NCI-H2171 (cell line): ENCODE data around the gene GPX2.

ENCODE experiments used
- DNase-seq: peaks from one replicate; lab custom pipeline; 2025; lab: John Stamatoyannopoulos, UW

The GPX2 gene

GRCh38 chr14:64942531-64943111, at the start of gene GPX2:
Gene GPX2 (minus strand): TSS chr14:64942745. CDS start chr14:64942726, 19 bp downstream.
- peak; percentile 90 for DNase-seq

- no peak for DNase-seq
Measured at GRCh38 chr14:64990939-64991338, 48.4 kb upstream of the GPX2 start.

GRCh38 chr14:64990296-64990695, 47.8 kb upstream of the GPX2 start:
- DNase-seq: no peak

DNA sequence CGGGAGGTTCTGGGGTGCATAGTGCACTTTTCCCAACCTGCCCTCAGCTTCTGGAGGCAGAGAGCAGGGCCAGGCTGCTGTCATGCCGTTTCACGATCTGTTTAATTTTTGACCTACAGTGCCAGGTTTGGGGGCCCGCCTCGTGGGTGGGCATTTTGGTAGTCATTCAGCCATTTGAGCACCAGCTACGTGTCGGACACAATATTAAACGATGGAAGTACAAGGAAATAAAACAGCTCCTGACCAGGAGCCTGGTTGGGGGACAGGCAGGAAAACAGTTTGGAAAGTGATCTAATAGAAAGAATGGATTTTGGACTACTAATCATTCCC, 44.9 kb upstream of the GPX2 start:
- DNase-seq: no peak

DNA sequence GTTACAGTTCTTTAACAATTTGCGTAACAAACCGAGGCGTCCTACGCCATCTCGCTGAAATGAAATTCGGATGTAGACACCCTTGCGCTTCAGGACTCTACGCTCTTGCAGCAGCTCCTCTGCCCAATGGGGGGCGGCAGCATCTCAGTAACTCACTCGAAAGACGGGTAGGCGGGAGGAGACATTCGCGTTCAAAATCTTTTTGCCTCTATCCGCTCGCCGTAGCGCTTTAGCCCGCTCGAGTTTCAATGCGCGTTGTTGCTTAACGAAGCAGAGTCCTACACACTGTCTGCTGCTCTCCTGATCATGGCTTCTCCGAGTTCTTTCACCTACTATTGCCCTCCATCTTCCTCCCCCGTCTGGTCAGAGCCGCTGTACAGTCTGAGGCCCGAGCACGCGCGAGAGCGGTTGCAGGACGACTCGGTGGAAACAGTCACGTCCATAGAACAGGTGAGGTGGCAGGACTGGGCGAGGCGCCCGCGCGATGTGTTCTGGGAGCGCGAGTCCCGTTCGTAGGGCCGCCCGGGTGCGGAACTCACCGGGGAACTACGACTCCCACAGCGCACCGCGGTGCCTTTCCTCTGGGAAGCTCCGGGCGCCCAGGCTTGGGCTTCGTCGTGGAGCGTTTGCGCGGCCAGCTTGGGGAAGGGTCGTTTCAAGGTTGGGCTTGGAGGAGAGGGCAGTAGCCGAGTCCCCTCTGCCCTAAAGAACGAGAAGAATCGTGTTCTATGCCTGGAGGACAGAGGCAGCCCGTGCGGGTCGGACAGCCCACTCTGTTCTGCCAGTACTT, 44.3 kb upstream of the GPX2 start, which contains the start of gene FNTB:
Gene FNTB (plus strand): TSS at position 248 of the 790 bp plus-strand sequence. CDS start 59 bp downstream, at position 307.
- DNase-seq: peak; percentile 99

DNA sequence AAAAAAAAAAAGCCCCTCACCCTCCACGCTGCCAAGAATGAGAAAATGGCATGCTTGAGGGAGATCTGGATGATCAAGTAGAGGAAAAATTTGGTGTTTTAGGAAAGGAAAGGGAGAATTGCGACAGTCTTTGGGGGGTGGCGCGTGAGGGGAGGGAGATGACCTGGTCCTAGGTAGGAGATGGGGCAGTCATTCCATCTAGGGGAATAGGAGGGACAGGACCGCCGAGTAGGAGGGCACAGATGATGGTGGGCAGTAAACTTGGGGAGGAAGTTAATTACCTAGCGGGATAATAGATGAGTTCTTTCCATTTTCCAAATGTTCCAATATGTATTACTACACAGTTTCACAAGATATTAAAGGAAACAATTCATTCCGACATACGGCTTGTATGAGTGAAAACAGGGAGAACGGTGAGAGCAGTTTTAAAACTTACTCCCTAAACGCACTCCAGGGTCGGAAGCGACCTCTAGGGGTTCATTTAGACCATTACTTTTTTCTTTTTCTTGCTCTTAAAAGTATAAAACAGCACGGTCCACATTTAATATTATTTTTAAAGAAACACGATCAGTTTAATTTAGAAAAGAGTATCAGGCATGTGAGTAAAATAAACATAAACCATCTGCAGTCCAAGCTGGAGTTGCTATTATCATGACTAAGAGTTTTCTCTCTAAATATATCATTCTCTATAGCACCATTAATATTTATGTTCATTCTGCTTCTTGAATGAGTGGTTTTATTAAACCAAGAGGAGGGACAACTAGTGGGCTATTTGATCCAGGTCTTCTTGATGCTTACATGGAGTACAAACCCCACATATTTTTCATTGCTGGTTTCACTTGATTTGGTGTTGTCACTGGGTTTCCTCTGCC, 41.1 kb upstream of the GPX2 start:
- peak; percentile 60 for DNase-seq

DNA sequence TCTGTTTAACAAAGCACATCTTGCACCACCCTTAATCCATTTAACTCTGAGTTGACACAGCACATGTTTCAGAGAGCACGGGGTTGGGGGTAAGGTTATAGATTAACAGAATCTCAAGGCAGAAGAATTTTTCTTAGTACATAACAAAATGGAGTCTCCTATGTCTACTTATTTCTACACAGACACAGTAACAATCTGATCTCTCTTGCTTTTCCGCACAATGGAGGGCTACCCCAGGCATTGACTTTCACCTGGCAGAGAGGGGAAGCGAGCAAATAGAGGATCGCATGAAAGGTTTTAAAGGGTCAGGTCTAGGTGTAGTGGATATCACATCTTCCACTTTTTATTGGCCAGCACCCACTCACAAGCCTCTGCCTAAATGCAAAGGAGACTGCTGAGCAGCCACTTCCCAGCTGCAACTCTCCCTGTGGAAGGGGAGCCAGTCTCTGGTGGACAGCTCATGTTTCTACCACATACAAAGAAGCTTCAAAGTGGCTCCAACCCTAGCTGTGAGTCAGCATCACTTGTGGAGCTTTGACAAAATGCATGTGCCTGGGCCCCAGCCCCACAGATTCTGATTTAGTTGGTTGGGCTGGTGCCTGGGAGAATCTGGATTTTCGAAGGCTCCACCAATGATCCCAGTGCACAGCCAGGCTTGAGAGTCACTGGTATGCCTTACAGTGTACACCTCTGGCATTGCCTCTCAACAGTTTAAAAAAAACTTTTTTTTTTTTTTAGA, 37.0 kb upstream of the GPX2 start:
- DNase-seq: no peak

DNA sequence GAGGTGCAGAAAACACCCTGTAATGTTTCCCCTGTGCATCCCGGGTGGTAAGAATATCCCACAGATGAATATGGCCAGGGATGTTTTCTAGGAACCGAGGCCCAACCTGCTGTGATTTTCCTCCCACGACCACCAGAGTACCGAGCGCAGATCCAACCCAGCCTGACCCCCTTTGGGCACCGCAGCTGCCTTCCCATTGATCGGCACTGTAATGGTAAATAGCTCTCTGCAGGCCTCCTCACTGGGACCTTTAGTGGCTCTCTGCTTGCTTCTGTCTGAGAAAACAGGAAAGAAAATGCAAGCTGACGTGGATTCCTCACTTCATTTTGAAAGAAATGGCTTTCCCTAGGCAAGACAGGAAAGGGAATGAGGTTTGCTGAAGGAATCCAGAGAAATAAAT, 32.0 kb upstream of the GPX2 start:
- no peak for DNase-seq

- no peak for DNase-seq
Measured at GRCh38 chr14:64973826-64974225, 31.3 kb upstream of the GPX2 start.

DNA sequence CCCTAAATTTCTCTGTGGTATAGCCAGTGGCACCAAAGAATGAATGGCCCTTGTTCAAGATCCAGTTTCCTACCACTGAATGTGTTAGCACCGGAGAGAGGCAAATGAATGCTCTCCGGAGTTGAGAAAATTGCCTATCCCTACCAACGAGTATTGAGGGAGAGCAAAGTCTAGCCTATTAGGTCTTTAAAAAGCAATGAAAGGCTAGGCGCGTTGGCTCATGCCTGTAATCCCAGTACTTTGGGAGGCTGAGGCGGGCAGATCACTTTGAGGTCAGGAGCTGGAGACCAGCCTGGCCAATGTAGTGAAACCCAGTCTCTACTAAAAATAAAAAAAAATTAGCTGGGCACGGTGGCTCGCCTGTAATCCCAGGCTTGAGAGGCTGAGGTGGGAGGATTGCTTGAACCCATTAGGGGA, 30.5 kb upstream of the GPX2 start:
- DNase-seq: no peak

DNA sequence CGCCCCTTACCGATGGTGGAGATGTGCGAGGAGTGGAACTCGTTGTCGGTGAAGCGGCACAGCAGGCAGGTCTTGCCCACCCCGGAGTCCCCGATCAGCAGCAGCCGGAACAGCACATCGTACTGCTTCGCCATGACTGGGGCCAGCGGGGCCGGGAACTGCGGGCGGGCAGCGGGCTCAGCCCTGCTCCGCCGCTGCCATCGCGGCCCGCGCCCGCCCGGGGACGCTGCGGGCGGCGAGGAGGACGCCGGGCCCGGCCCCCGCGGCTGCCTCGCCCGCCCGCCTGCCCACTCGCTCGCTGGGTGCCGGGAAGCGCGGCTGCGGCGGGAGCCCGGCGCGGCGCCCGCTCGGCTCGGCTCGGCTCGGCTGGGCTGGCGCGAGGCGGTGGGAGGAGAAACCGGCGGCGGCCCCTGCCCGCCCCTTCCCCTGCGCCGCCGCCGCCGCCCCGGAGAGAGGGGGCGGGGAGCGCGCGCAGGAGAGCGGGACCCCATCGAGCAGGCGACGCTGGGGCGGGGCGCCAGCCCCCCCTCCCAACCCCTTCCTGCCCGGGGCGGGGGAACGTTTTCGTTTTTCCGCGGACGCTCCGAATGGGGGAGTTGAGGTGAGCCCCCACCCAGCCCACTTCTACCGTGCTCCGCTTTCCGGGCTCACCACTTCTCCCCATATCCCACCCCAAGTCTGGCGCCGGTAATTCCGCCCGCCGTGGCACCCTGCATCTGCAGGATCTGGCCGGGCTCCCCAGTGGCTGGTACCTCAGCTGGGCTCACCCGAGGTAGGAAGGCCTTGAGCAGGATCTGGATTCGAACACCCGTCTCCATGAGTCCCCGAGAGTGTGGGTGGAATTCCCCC, 29.6 kb upstream of the GPX2 start, which contains the start of gene RAB15:
Gene RAB15 (minus strand): TSS at position 394 of the 849 bp plus-strand sequence. CDS start 260 bp downstream, at position 134.
- DNase-seq: peak; percentile 64

GRCh38 chr14:64971491-64971942, 29.0 kb upstream of the GPX2 start:
- DNase-seq: no peak

DNA sequence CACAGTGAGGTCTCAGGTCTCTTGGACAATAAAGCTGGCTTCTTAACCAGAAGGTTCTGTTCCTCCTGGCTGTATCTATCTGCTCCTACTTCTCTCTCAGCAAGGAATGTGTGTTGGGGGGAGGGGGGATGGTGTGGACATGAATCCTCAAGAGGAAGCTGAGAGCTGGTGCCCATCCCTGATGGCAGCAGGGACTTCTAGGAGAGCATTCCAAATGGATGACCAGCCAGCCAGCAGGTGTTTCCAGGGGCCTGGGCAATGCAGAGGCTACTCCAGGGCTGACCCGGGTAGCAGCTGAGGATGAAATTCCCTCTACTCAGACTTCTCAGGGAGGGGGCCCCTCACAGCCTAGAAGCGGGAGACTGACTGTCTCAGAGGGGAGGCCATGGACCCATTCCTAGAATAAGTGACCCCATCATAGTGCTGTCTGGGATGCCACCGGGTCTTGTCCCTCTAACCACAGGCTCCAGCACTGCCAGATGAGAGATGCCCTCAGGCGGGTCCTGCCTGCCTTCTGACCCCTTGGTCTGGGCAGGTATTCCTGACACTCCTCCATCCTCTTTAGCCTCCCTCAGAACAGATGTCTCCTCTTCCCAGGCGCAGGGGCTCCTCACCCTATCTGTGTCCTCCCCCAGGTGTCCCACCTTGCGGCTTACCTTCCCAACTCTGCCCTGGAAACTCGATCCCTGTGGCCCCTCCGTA, 28.4 kb upstream of the GPX2 start:
- DNase-seq: no peak

GRCh38 chr14:64970041-64970440, 27.5 kb upstream of the GPX2 start:
- no peak for DNase-seq

DNA sequence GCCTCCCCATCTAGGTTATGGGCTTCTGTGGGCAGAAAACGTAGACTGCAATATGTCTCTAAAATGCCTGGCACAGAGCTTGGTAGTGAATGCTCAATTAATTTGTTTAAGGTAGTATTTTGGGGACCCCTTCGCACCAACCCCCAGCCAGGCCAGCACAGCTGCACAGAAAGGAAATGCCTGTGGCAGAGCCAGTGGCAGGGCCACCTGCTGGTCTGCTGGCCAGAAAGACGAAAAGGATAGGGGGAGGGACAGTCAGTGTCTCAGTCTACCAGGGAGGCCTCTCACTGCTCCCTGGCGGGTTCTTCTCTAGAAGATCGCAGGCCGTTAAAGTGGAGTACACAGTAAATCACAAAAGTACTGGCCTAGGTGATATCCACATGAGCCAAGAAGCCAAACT, 26.1 kb upstream of the GPX2 start:
- no peak for DNase-seq

GRCh38 chr14:64968167-64968566, 25.6 kb upstream of the GPX2 start:
- DNase-seq: peak; percentile 63

- DNase-seq: no peak
Measured at GRCh38 chr14:64966976-64967375, 24.4 kb upstream of the GPX2 start.

GRCh38 chr14:64965356-64966000, 22.9 kb upstream of the GPX2 start:
- peak; percentile 80 for DNase-seq

GRCh38 chr14:64963611-64964010, 21.1 kb upstream of the GPX2 start:
- DNase-seq: no peak
